NCI-H2227 (cell line): ENCODE data around the gene VTI1B.
"Not testable (repeated sequence)": the region's sequence is repeated elsewhere in the genome, so short reads cannot be mapped to it uniquely, and the experiment has no call there.

Experiments
- DNase-seq: peaks from one replicate; lab custom pipeline; 2025; ENCODE audit not compliant: unreplicated experiment; lab: John Stamatoyannopoulos, UW

The VTI1B gene

GRCh38 chr14:67674480-67675218 lies at the start of gene VTI1B:
Gene VTI1B (minus strand): TSS chr14:67674632. CDS start chr14:67674489, 143 bp downstream.
- DNase-seq: peak; percentile 89

- peak; percentile 50 for DNase-seq
Measured at GRCh38 chr14:67722293-67722692, 47.9 kb upstream of the VTI1B start.

- no peak for DNase-seq
Measured at GRCh38 chr14:67721875-67722274, 47.4 kb upstream of the VTI1B start.

- no peak for DNase-seq
Measured at GRCh38 chr14:67719866-67720265, 45.4 kb upstream of the VTI1B start.

- DNase-seq: not testable (repeated sequence)
Measured at GRCh38 chr14:67719385-67719784, 45.0 kb upstream of the VTI1B start.

GRCh38 chr14:67718265-67718664 lies 43.8 kb upstream of the VTI1B start:
- no peak for DNase-seq

- DNase-seq: no peak
Measured at GRCh38 chr14:67717048-67717447, 42.6 kb upstream of the VTI1B start.

- DNase-seq: no peak
Measured at GRCh38 chr14:67710209-67710608, 35.8 kb upstream of the VTI1B start.

- not testable (repeated sequence) for DNase-seq
Measured at GRCh38 chr14:67709796-67710195, 35.4 kb upstream of the VTI1B start.

GRCh38 chr14:67709346-67709745 lies 34.9 kb upstream of the VTI1B start:
- not testable (repeated sequence) for DNase-seq

- no peak for DNase-seq
Measured at GRCh38 chr14:67705211-67705610, 30.8 kb upstream of the VTI1B start.

- DNase-seq: peak; percentile 48
Measured at GRCh38 chr14:67704484-67705089, 30.2 kb upstream of the VTI1B start.

GRCh38 chr14:67703997-67704396 lies 29.6 kb upstream of the VTI1B start:
- DNase-seq: no peak

GRCh38 chr14:67701492-67701891 lies 27.1 kb upstream of the VTI1B start, which contains the start of gene RDH12:
Gene RDH12 (plus strand): TSS chr14:67701886. CDS start chr14:67722643, 20,757 bp downstream.
- DNase-seq: not testable (repeated sequence)

GRCh38 chr14:67698179-67698578 lies 23.7 kb upstream of the VTI1B start:
- no peak for DNase-seq

- DNase-seq: no peak
Measured at GRCh38 chr14:67697006-67697405, 22.6 kb upstream of the VTI1B start.

GRCh38 chr14:67695394-67695949 lies 21.0 kb upstream of the VTI1B start, which contains the start of gene RDH11:
Gene RDH11 (minus strand): TSS chr14:67695764. CDS start chr14:67695703, 61 bp downstream.
- DNase-seq: peak; percentile 91

- DNase-seq: peak; percentile 79
Measured at GRCh38 chr14:67694791-67695393, 20.5 kb upstream of the VTI1B start.

GRCh38 chr14:67690011-67690410 lies 15.6 kb upstream of the VTI1B start:
- DNase-seq: no peak

- no peak for DNase-seq
Measured at GRCh38 chr14:67683842-67684241, 9.4 kb upstream of the VTI1B start.

- DNase-seq: no peak
Measured at GRCh38 chr14:67680941-67681340, 6.5 kb upstream of the VTI1B start.
